ENCODE data around the gene STK38. TPM values are rescaled to one million over a fixed set of nuclear protein-coding genes. Genes with fewer than 3 reads are reported as not detected.

STK38 gene
- total and polyA plus RNA-seq, 2 of the 8 experiments (the other 6 are each of a cell fraction or from before 2014, with no cell fraction given), result 8.1 to 19.8 TPM

- H4K91ac ChIP-seq (replicated peaks; ENCODE audit: insufficient read length, low read length), result no peak overlapping the region
- ChIA-PET CTCF (ENCODE audit: partially characterized antibody) (no interaction called here), POLR2A (ENCODE audit: partially characterized antibody) (interaction anchor here (1.1 to 11.3 kb wide), 3 partner anchors 7 to 132 kb away, joined by 3 to 174 read pairs (median 3); partner anchors contain the start of gene SRSF3)
- WGBS, 2 experiments (ENCODE audit: extremely low coverage in 1 of 2, insufficient coverage in 1 of 2, insufficient read length in 1 of 2, insufficient replicate concordance in 2 of 2, low coverage in 1 of 2, low lambda C conversion rate in 2 of 2, missing lambda C conversion rate in 1 of 2), result 93% methylated on average over 1 of the region's 1 CpG; no CpG with 5 or more reads in 1 of the 2 experiments
- H2BK15ac ChIP-seq (ENCODE audit: low read length), result no peak overlapping the region
- no peak overlapping the region for H3K23ac ChIP-seq (ENCODE audit: insufficient read length)
- no peak overlapping the region for H3K56ac ChIP-seq (replicated peaks; ENCODE audit: insufficient read length, low read depth, low read length)
- no peaks in the 10 kb centered on the region for H3K27me3 ChIP-seq (replicated peaks in 1 of 4; ENCODE audit: control insufficient read depth in 3 of 4, extremely low read depth in 1 of 4, insufficient read depth in 3 of 4, low read length in 3 of 4)
- DNase-seq (ENCODE audit: low read depth in 1 of 2, low spot score in 2 of 2) (no peak), FAIRE-seq (no peak)
- H3K4me1 ChIP-seq (replicated peaks in 1 of 4; ENCODE audit: control insufficient read depth in 3 of 4, insufficient read depth in 4 of 4, low read length in 3 of 4), result no peaks in the 10 kb centered on the region
- no peak overlapping the region for H2BK5ac ChIP-seq (ENCODE audit: low read depth, low read length)
- H2BK120ac ChIP-seq (replicated peaks; ENCODE audit: low read depth, low read length), result no peak overlapping the region
- H3K18ac ChIP-seq (ENCODE audit: extremely low read depth, low read length), result no peak overlapping the region
- H3K9ac ChIP-seq (replicated peaks in 1 of 4; ENCODE audit: extremely low read depth in 1 of 4, low read depth in 3 of 4, low read length in 3 of 4), result no peak overlapping the region
- no peak overlapping the region for H3K14ac ChIP-seq (ENCODE audit: insufficient read length)
- H3K36me3 ChIP-seq (ENCODE audit: control insufficient read depth in 2 of 4, insufficient read depth in 4 of 4, low read length in 3 of 4), result peaks cover 0 to 5% (median 0%) of the 10 kb centered on the region in 4 experiments; a peak in 1 of 8 replicates
- no peaks in the 10 kb centered on the region for H3K9me3 ChIP-seq (ENCODE audit: insufficient read depth in 2 of 2, low read depth in 1 of 2, low read length in 1 of 2)
- H3K79me2 ChIP-seq (ENCODE audit: control insufficient read depth in 1 of 2, insufficient read depth in 2 of 2, low read length in 2 of 2), result peaks cover 8 to 11% of the 10 kb centered on the region in 2 experiments
- no peak overlapping the region for H4K8ac ChIP-seq (ENCODE audit: extremely low read depth, insufficient read depth, low read length)
- H2BK12ac ChIP-seq (ENCODE audit: low read depth, low read length), result no peak overlapping the region
- no peak overlapping the region for H3K4me3 ChIP-seq (ENCODE audit: extremely low read depth in 1 of 4, insufficient read depth in 2 of 4, low read depth in 3 of 4, low read length in 4 of 4)
- no peak overlapping the region for H2BK20ac ChIP-seq (ENCODE audit: low read length)
- H3K79me1 ChIP-seq (ENCODE audit: low read depth, low read length), result no peaks in the 10 kb centered on the region
- peaks cover 3 to 5% of the 10 kb centered on the region in 2 experiments for H4K20me1 ChIP-seq (replicated peaks in 1 of 2; ENCODE audit: control insufficient read depth in 1 of 2, insufficient read depth in 2 of 2, low read length in 2 of 2)
- H3K4ac ChIP-seq (replicated peaks; ENCODE audit: insufficient read length, low read depth, low read length), result no peak overlapping the region
- peaks cover 4% of the 10 kb centered on the region; the same call in 1 of the 2 replicates for H3K23me2 ChIP-seq (ENCODE audit: low read depth, low read length)
- H4K5ac ChIP-seq (ENCODE audit: insufficient read length, low read depth, low read length), result no peak overlapping the region
- H3K27ac ChIP-seq (ENCODE audit: low read depth, low read length), result no peak overlapping the region
- H3K4me2 ChIP-seq (ENCODE audit: insufficient read depth in 1 of 2, low read depth in 2 of 2, low read length in 2 of 2), result no peak overlapping the region
- no peak overlapping the region for H2AK5ac ChIP-seq (ENCODE audit: low read depth, low read length)
- no peak overlapping the region for H2AFZ ChIP-seq (ENCODE audit: low read length)
- no peak for TF ChIP-seq TBP (IDR thresholded peaks at IDR 0.05; ENCODE audit: low read depth, low read length)
- no peak for TF ChIP-seq TCF12 (IDR thresholded peaks at IDR 0.05; ENCODE audit: low read depth, low read length)
- TF ChIP-seq TAF1 (IDR thresholded peaks at IDR 0.05; ENCODE audit: low read depth, low read length), result no peak
- TF ChIP-seq ASH2L (IDR thresholded peaks at IDR 0.05; ENCODE audit: low read length), result no peak
- no peak for TF ChIP-seq NANOG (IDR thresholded peaks at IDR 0.05; ENCODE audit: insufficient read depth, low read depth, low read length, poor library complexity, severe bottlenecking)
- TF ChIP-seq ATF2 (IDR thresholded peaks at IDR 0.05; ENCODE audit: low read length), result no peak
- TF ChIP-seq KDM1A (IDR thresholded peaks at IDR 0.05; ENCODE audit: borderline replicate concordance, low read length), result no peak
- no peak for TF ChIP-seq BCL11A (IDR thresholded peaks at IDR 0.05; ENCODE audit: low read depth in 2 of 2, low read length in 2 of 2)
- TF ChIP-seq EGR1 (IDR thresholded peaks at IDR 0.05; ENCODE audit: borderline replicate concordance, low read depth, low read length), result no peak
- TF ChIP-seq BRCA1 (IDR thresholded peaks at IDR 0.05; ENCODE audit: low read depth, low read length), result no peak
- TF ChIP-seq SP1 (IDR thresholded peaks at IDR 0.05; ENCODE audit: low read depth, low read length), result no peak
- no peak for TF ChIP-seq SIX5 (IDR thresholded peaks at IDR 0.05; ENCODE audit: low read depth, low read length)
- TF ChIP-seq SAP30 (IDR thresholded peaks at IDR 0.05; ENCODE audit: insufficient read depth, insufficient replicate concordance, low read length), result no peak
- TF ChIP-seq CHD1 (IDR thresholded peaks at IDR 0.05; ENCODE audit: low read depth, low read length), result no peak
Measured at GRCh38 chr6:36590237-36590636, 43.0 kb upstream of the STK38 start.

All from H1 (cell line).